Stomach (tissue), 9 donors: ENCODE data around the gene PSMB11. TPM values are rescaled to one million over a fixed set of nuclear protein-coding genes. Genes with fewer than 3 reads are reported as not detected.

ENCODE experiments used
- DNase-seq, 2 donors: peaks; one replicate each; pipeline versions ENCODE4 v3.0.0 to v3.0.0-alpha.2; 2013 to 2019
- H3K27ac ChIP-seq, 5 donors: fragments of 200-600 bp in 4 of 5; sonication (generic) in 4 of 5; one replicate each; pipeline ENCODE4 v1.5.1; 2013 to 2019; ENCODE audit warnings: mild to moderate bottlenecking in 1 of 5, moderate library complexity in 1 of 5
- H3K27me3 ChIP-seq, 3 donors: fragments of 200-600 bp; sonication (generic); one replicate each; pipeline ENCODE4 v1.5.1; 2017 to 2019; ENCODE audit warnings: mixed run types in 1 of 3
- H3K36me3 ChIP-seq, 4 donors: fragments of 200-600 bp; sonication (generic); 1 replicate in 3 of 4; 2 replicates in 1 of 4; pipeline ENCODE4 v1.5.1; 2016 to 2019
- H3K4me1 ChIP-seq, 4 donors: fragments of 200-600 bp; sonication (generic); one replicate each; pipeline ENCODE4 v1.5.1; 2016 to 2019
- H3K4me3 ChIP-seq, 4 donors: fragments of 200-600 bp; sonication (generic) in 3 of 4; one replicate each; pipeline ENCODE4 v1.5.1; 2016 to 2019; ENCODE audit warnings: mild to moderate bottlenecking in 1 of 4
- H3K9me3 ChIP-seq, 4 donors: fragments of 200-600 bp; sonication (generic); one replicate each; pipeline ENCODE4 v1.5.1; 2016 to 2019
- EP300 ChIP-seq: sonication (generic); formaldehyde crosslinking; IDR thresholded peaks from one replicate; pipeline ENCODE4 v1.6.1; 2017; ENCODE audit warnings: antibody characterized with exemption
- POLR2A ChIP-seq, 4 donors: fragments of 450-650 bp; IDR thresholded peaks; one replicate each; pipeline ENCODE4 v1.6.1; 2016; ENCODE audit warnings: antibody characterized with exemption in 4 of 4, control low read depth in 2 of 4, mild to moderate bottlenecking in 1 of 4, moderate library complexity in 1 of 4
- POLR2AphosphoS5 ChIP-seq, 3 donors: sonication (generic); formaldehyde crosslinking; IDR thresholded peaks; one replicate each; pipeline ENCODE4 v1.6.1; 2016; ENCODE audit warnings: antibody characterized with exemption in 3 of 3
- WGBS, 5 donors: extraction: QIAGEN DNeasy Blood & Tissue Kit in 3 of 5; methylation state at CpG; one replicate each; pipeline versions ENCODE4 v1.1.5 to v1.1.7; 2013 to 2018; 5-methylcytosine and 5-hydroxymethylcytosine counted together
- intact Hi-C: fragments of 100-400 bp; cut with DNase I; formaldehyde crosslinking; loops from one replicate; pipeline ENCODE4 v1.15.1; 2023; ENCODE audit warnings: low total_unique reads
- polyA plus RNA-seq, 3 donors: library from polyadenylated mRNA; stranded (reverse); fragments of 200-250 nt; gene quantifications; one replicate each; pipeline ENCODE4 v1.2.3, GENCODE V29; 2013
- total RNA-seq, 5 donors: library from RNA; depleted of rRNA; stranded (reverse); fragments of >200 nt; gene quantifications; one replicate each; pipeline versions ENCODE4 v1.1.0 to v1.2.3, GENCODE V29; 2014 to 2016
- TF ChIP-seq, protein P1 (sequence below), 7 experiments: fragments of 450-650 bp in 4 of 7; fragments of 200-600 bp in 3 of 7; sonication (generic) in 3 of 7; IDR thresholded peaks; one replicate each; pipeline ENCODE4 v1.5.1; 2016 to 2019; ENCODE audit warnings: antibody characterized with exemption in 7 of 7, control low read depth in 2 of 7, mild to moderate bottlenecking in 1 of 7
- donor health status: healthy with polysubstance abuse.
- donor health status: Bipolar disorder and iron deficiency.
- donor health status: healthy.

PSMB11 gene
- total and polyA plus RNA-seq, 8 donors = not detected

DNA sequence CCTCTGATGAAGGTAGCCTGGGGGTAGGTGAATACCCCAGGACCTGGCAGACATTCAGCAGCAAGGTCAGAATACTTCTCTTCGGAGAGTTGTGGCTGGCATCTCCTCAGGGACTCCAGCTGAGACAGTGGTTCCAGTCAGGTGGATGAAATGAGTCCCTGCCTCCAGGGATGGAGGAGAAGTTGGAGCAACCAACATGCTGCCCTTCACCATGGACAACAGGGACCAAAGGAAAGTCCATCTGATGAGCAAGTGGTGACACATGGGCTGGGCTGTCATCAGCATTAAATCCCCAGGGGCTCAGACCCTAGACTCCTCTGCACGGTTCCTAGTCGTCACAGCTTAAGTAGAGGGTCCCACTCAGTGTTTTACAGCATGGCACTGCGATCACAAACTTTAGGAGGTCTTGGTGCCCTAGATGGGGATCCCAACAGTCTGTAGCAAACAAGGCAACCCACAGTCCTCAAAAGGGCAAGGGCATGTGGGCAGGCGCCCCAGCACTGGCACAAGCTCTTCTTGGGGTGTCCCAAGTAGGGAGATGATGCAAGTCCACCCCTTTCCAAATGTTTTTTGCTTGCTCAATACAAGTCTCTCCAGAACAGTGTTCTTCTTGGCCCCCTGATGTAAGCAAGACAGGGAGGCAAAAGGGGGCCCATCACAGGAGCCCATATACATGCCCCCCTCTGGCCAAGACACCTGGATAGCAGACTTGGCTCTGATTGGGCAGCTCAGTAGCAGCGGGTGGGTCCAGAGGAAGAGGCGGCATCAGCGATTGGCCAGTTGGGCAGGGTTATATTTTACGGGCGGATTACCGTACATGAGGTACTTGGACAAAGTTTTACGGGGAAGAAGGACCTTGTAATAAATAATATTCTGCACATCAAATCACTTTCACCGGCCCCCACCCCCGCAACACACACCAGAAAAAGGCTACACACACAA is 26.1 kb downstream of the PSMB11 start:
- DNase-seq = no peak

DNA sequence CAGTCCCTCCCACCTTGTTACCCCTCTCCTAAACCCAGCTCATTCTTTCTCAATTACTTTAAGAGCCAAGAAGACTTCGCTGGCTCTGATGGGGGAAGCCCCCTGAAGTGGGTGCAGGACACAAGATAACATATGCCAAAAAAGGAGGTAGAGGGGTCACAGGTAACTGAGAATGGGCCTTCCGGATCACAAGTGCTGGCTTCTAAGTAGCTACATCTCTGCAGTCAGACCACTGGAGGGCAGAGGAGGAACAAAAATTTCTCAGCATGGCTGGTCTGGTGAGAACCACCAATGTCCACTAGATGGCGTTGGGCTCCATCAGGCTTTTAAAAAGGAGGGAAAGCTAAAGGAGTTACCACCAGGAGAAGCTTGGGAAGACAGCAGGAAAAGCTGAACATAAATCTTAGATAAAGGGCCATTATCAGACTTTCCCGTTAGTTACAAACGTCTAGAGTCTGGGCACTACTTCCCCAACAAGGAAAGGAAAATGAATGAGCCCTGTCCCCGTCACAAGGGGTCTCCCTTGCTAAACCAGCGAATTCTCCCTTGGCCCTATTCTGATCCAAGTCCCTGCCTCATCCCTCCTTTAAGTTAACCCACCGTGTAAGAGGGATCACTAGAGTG is 26.9 kb downstream of the PSMB11 start:
- WGBS, 5 donors = 25 to 29% (median 27%) methylated on average over 8 of the region's 8 CpGs
- TF ChIP-seq EP300 = no peak
- TF ChIP-seq, protein P1, sequence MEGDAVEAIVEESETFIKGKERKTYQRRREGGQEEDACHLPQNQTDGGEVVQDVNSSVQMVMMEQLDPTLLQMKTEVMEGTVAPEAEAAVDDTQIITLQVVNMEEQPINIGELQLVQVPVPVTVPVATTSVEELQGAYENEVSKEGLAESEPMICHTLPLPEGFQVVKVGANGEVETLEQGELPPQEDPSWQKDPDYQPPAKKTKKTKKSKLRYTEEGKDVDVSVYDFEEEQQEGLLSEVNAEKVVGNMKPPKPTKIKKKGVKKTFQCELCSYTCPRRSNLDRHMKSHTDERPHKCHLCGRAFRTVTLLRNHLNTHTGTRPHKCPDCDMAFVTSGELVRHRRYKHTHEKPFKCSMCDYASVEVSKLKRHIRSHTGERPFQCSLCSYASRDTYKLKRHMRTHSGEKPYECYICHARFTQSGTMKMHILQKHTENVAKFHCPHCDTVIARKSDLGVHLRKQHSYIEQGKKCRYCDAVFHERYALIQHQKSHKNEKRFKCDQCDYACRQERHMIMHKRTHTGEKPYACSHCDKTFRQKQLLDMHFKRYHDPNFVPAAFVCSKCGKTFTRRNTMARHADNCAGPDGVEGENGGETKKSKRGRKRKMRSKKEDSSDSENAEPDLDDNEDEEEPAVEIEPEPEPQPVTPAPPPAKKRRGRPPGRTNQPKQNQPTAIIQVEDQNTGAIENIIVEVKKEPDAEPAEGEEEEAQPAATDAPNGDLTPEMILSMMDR (IDR thresholded peaks at IDR 0.05) = peak in 5 of 7 experiments; percentile 94 to 98 (median 97)
- TF ChIP-seq POLR2AphosphoS5 (IDR thresholded peaks at IDR 0.05) = peak in 2 of 3 donors; percentile 59 to 76
- Histone ChIP-seq H3K36me3 (peaks cover 61 to 77% (median 74%) of the 10 kb centered on the region in 4 donors), H3K27me3 (no peaks in the 10 kb centered on the region), H3K27ac (peak overlapping the region in 4 of 5 donors; percentile 14 to 89 (median 61)), H3K4me1 (peaks cover 33 to 65% (median 52%) of the 10 kb centered on the region in 4 donors), H3K9me3 (no peaks in the 10 kb centered on the region), H3K4me3 (peak overlapping the region in 1 of 4 donors; percentile 9)
- DNase-seq = peak; percentile 84 to 96
- intact Hi-C loops = no loop called here

More for the DNA sequence above, 26.1 kb downstream of the PSMB11 start:
- H3K27ac ChIP-seq = peak overlapping the region in 3 of 5 donors; percentile 36 to 89 (median 86)
- intact Hi-C loops = no loop called here
- H3K4me1 ChIP-seq = peaks cover 33 to 62% (median 50%) of the 10 kb centered on the region in 4 donors
- no peaks in the 10 kb centered on the region for H3K9me3 ChIP-seq
- TF ChIP-seq POLR2AphosphoS5 (IDR thresholded peaks at IDR 0.05) = no peak
- no peak for TF ChIP-seq POLR2A (IDR thresholded peaks at IDR 0.05)
- TF ChIP-seq, protein P1 (IDR thresholded peaks at IDR 0.05) = no peak
- no peak for TF ChIP-seq EP300
- 73 to 81% (median 81%) methylated on average over 14 of the region's 14 CpGs for WGBS, 5 donors
- H3K27me3 ChIP-seq = no peaks in the 10 kb centered on the region
- peak overlapping the region in 1 of 4 donors; percentile 9 for H3K4me3 ChIP-seq
- H3K36me3 ChIP-seq = peaks cover 64 to 77% (median 74%) of the 10 kb centered on the region in 4 donors

DNA sequence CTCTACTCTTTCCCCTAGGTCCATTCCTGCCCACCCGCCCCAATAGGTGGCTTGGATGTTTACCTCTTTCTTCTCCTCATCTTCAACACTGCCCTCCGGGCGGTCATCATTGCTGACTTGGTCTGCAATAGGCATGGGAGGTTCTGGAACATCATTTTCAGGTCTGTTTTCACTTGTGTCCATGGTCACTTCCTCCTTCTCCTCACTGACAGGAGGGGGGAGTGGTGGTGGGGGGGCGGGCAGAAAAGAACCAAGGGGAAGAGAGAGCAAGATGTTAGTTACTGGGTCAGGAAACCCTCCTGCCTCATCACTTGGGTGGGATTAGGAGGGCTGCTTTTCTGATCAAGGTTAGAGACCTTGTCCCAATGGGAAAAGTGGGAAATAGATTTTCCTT is 27.4 kb downstream of the PSMB11 start:
- intact Hi-C loops = no loop called here
- H3K4me3 ChIP-seq = no peak overlapping the region
- peaks cover 33 to 65% (median 52%) of the 10 kb centered on the region in 4 donors for H3K4me1 ChIP-seq
- H3K36me3 ChIP-seq = peaks cover 56 to 77% (median 74%) of the 10 kb centered on the region in 4 donors
- no peak for TF ChIP-seq POLR2AphosphoS5 (IDR thresholded peaks at IDR 0.05)
- no peak for TF ChIP-seq EP300
- no peak for TF ChIP-seq POLR2A (IDR thresholded peaks at IDR 0.05)
- TF ChIP-seq, protein P1 (IDR thresholded peaks at IDR 0.05) = no peak
- H3K27ac ChIP-seq = peak overlapping the region in 4 of 5 donors; percentile 14 to 89 (median 61)
- no peak for DNase-seq
- 76 to 90% (median 82%) methylated on average over 3 to 4 of the region's 4 CpGs for WGBS, 5 donors
- H3K9me3 ChIP-seq = no peaks in the 10 kb centered on the region
- H3K27me3 ChIP-seq = no peaks in the 10 kb centered on the region
